Naive B cell (primary cell): ENCODE measurements around the gene SMARCC1. TPM values are rescaled to one million over a fixed set of nuclear protein-coding genes. Genes with fewer than 3 reads are reported as not detected.
"Not testable (repeated sequence)": the region's sequence is repeated elsewhere in the genome, so short reads cannot be mapped to it uniquely, and the experiment has no call there.

Experiments used
- ATAC-seq, 2 donors: fragments of 150-1000 bp; cut with Tn5 transposase; 2 replicates each; pipeline ENCODE4 v1.10.0; 2021; ENCODE audit warnings: low read depth in 2 of 2, mild to moderate bottlenecking in 2 of 2, moderate library complexity in 2 of 2
- DNase-seq: peaks from one replicate; pipeline ENCODE4 v3.0.0; 2022
- H3K27ac Mint-ChIP-seq, 6 donors: one replicate each; pipeline ENCODE4 v1.8.0; 2020 to 2022; ENCODE audit warnings: mild to moderate bottlenecking in 6 of 6, mixed read lengths in 6 of 6, moderate library complexity in 5 of 6, inconsistent platforms in 2 of 6
- H3K27me3 Mint-ChIP-seq, 3 donors: one replicate each; pipeline ENCODE4 v1.8.0; 2021 to 2022; ENCODE audit warnings: mixed read lengths in 3 of 3, mild to moderate bottlenecking in 1 of 3
- H3K36me3 Mint-ChIP-seq, 2 donors: one replicate each; pipeline ENCODE4 v1.8.0; 2020 to 2022; ENCODE audit warnings: mixed read lengths in 2 of 2, inconsistent platforms in 1 of 2, mild to moderate bottlenecking in 1 of 2
- H3K4me1 Mint-ChIP-seq, 3 donors: one replicate each; pipeline ENCODE4 v1.8.0; 2020 to 2022; ENCODE audit warnings: mixed read lengths in 3 of 3, inconsistent platforms in 1 of 3, mild to moderate bottlenecking in 1 of 3, moderate library complexity in 1 of 3
- H3K4me3 Mint-ChIP-seq, 8 donors: one replicate each; pipeline ENCODE4 v1.8.0; 2020 to 2022; ENCODE audit warnings: mild to moderate bottlenecking in 8 of 8, mixed read lengths in 8 of 8, moderate library complexity in 8 of 8, inconsistent platforms in 2 of 8
- H3K9me3 Mint-ChIP-seq, 7 donors: one replicate each; pipeline ENCODE4 v1.8.0; 2020 to 2022; ENCODE audit warnings: mixed read lengths in 7 of 7, mild to moderate bottlenecking in 5 of 7, inconsistent platforms in 2 of 7, moderate library complexity in 1 of 7
- polyA plus RNA-seq, 6 donors: library from polyadenylated mRNA; unstranded; fragments of 300-500 nt; fragmentation: Illumina TruSeq; gene quantifications; one replicate each; pipeline ENCODE4 v1.2.3, GENCODE V29; 2021; ENCODE audit warnings: low read depth in 6 of 6

The SMARCC1 gene
- polyA plus RNA-seq: 10 to 100 TPM; 47.2 to 99.6 (median 73.8) TPM

DNA sequence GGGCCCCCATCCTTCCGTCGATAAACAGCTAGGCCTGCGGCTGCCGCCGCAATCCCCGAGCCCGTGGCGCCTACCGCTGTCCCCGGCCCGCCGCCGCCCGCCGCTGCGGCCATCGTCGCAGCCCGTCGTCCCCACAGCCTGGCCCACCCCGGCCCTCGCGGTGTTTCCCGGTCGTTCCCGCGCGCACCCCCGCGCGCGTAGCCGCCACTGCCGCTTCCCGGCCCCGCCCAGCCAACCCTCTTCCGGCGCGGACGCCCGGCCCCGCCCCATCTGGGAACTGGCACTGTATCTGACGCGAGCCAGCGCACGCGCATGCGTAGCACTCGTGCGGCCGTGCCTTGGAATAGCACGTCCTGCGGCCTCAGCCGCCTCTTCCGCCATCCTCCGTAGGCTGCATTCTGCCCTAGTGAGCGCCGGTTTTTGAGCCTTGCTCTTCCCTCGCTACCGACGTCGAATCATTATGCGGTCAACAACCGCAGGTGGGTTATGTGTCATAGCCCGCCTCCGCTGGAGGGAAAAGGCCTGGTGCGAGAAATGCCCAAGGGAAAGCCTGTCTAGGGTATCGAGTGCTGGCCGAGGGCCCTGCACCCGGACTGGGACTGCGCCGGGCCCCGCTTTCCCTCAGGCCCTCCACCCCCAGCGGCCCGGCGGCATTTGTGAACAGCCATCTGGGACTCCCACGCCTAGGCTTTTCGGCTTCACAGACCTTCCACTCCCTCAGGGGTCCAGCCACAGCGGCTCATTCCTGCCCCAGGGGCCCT, at the start of gene SMARCC1:
Gene SMARCC1, minus strand, starts transcription at position 209 of the 761 bp plus-strand sequence. Its CDS starts 96 bp downstream, at position 113.
- H3K27me3 Mint-ChIP-seq: no peaks in the 10 kb centered on the region
- H3K9me3 Mint-ChIP-seq: no peaks in the 10 kb centered on the region
- ATAC-seq (peak; percentile 83 to 87), DNase-seq (peak; percentile 97)
- peak within 1 kb of the TSS; percentile 94 to 98 (median 97) for H3K27ac Mint-ChIP-seq
- peak within 1 kb of the TSS; percentile 93 to 100 (median 96) for H3K4me3 Mint-ChIP-seq
- peaks cover 19 to 36% (median 29%) of the 10 kb centered on the region in 3 donors for H3K4me1 Mint-ChIP-seq
- H3K36me3 Mint-ChIP-seq: no peaks in the 10 kb centered on the region

GRCh38 chr3:47829482-47829881, 47.8 kb upstream of the SMARCC1 start:
- H3K4me3 Mint-ChIP-seq: peak overlapping the region in 1 of 8 donors; percentile 77
- peaks cover 21 to 22% of the 10 kb centered on the region in 2 donors for H3K36me3 Mint-ChIP-seq
- not testable (repeated sequence) for H3K27ac Mint-ChIP-seq, H3K27me3 Mint-ChIP-seq, H3K9me3 Mint-ChIP-seq, ATAC-seq, DNase-seq
- H3K4me1 Mint-ChIP-seq: peaks cover 20 to 41% (median 33%) of the 10 kb centered on the region in 3 donors

- peak overlapping the region; percentile 85 to 95 (median 90) for H3K4me3 Mint-ChIP-seq
Observed at GRCh38 chr3:47825590-47825989, 43.9 kb upstream of the SMARCC1 start.

DNA sequence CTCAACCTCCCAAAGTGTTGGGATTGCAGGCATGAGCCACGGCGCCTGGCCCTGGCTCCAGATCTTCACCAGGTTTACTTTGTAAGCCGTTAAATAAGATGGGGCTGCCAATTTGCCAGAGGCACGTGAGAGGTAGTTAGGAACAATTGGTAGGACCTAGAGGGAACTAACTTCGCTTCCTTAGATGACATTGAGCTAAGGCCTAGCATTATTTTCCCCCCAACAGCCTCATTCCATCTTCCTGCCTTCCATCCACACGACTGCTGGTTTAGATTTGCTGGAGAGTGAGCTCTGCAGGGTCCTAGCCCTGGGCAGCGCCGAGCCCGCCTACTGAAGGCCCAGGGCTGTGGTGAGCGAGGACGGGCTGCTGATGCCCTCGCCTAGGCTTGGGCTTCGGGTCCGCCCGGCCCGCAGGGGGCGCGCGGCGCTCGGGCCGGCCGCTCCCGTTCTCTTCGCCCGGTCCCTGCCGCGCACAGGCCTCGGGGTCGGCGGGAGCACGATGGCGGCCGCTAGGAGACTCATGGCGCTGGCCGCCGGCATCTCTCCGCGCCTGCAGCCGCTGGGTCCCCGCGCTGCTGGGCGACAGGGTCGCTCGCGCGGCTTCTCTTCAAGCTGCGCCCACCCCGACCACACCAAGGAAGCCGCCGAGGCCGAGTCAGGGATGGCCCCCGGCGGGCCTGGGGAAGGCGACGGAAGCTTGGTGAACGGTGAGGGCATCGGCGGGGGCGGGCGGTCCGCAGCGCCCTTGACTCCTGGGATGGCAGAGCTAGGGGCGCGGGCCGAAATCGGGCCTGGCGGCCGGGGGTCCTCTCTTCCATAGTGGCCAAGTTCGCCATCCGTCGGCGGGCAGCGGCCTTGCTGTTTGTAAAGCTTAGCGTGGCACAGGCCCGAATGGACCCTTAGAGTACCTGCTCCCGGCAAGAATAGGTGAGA, 43.1 kb upstream of the SMARCC1 start:
- H3K4me3 Mint-ChIP-seq: peak overlapping the region; percentile 85 to 95 (median 90)
- H3K36me3 Mint-ChIP-seq: peaks cover 0 to 5% of the 10 kb centered on the region in 2 donors
- H3K4me1 Mint-ChIP-seq: peaks cover 17 to 39% (median 38%) of the 10 kb centered on the region in 3 donors
- no peaks in the 10 kb centered on the region for H3K9me3 Mint-ChIP-seq
- H3K27me3 Mint-ChIP-seq: no peaks in the 10 kb centered on the region
- DNase-seq (peak; percentile 83), ATAC-seq (peak; percentile 99)
- H3K27ac Mint-ChIP-seq: peak overlapping the region; percentile 67 to 91 (median 86)

More at GRCh38 chr3:47825590-47825989, 43.9 kb upstream of the SMARCC1 start:
- no peaks in the 10 kb centered on the region for H3K27me3 Mint-ChIP-seq
- DNase-seq (no peak), ATAC-seq (no peak)
- peaks cover 17 to 40% (median 38%) of the 10 kb centered on the region in 3 donors for H3K4me1 Mint-ChIP-seq
- peak overlapping the region in 5 of 6 donors; percentile 14 to 91 (median 88) for H3K27ac Mint-ChIP-seq
- H3K36me3 Mint-ChIP-seq: peaks cover 2 to 5% of the 10 kb centered on the region in 2 donors
- H3K9me3 Mint-ChIP-seq: no peaks in the 10 kb centered on the region

GRCh38 chr3:47817609-47818008, 35.9 kb upstream of the SMARCC1 start:
- Mint-ChIP-seq H3K27me3 (no peaks in the 10 kb centered on the region), H3K36me3 (no peaks in the 10 kb centered on the region), H3K4me3 (no peak overlapping the region), H3K9me3 (no peaks in the 10 kb centered on the region), H3K4me1 (no peaks in the 10 kb centered on the region), H3K27ac (no peak overlapping the region)
- DNase-seq (no peak), ATAC-seq (no peak)

- no peaks in the 10 kb centered on the region for H3K27me3 Mint-ChIP-seq
- no peaks in the 10 kb centered on the region for H3K4me1 Mint-ChIP-seq
- no peak for DNase-seq
- H3K9me3 Mint-ChIP-seq: no peaks in the 10 kb centered on the region
- H3K27ac Mint-ChIP-seq: peak overlapping the region in 2 of 6 donors; percentile 15 to 47
- no peak overlapping the region for H3K4me3 Mint-ChIP-seq
- ATAC-seq: no peak
- H3K36me3 Mint-ChIP-seq: peaks cover 6 to 11% of the 10 kb centered on the region in 2 donors
Observed at GRCh38 chr3:47813551-47814177, 32.0 kb upstream of the SMARCC1 start.

- Mint-ChIP-seq H3K27ac (no peak overlapping the region), H3K4me3 (peak overlapping the region in 7 of 8 donors; percentile 22 to 95 (median 91)), H3K27me3 (no peaks in the 10 kb centered on the region), H3K4me1 (peaks cover 4 to 17% (median 10%) of the 10 kb centered on the region in 3 donors), H3K36me3 (no peaks in the 10 kb centered on the region), H3K9me3 (no peaks in the 10 kb centered on the region)
- ATAC-seq (no peak), DNase-seq (no peak)
Observed at GRCh38 chr3:47804577-47804976, 22.9 kb upstream of the SMARCC1 start.

DNA sequence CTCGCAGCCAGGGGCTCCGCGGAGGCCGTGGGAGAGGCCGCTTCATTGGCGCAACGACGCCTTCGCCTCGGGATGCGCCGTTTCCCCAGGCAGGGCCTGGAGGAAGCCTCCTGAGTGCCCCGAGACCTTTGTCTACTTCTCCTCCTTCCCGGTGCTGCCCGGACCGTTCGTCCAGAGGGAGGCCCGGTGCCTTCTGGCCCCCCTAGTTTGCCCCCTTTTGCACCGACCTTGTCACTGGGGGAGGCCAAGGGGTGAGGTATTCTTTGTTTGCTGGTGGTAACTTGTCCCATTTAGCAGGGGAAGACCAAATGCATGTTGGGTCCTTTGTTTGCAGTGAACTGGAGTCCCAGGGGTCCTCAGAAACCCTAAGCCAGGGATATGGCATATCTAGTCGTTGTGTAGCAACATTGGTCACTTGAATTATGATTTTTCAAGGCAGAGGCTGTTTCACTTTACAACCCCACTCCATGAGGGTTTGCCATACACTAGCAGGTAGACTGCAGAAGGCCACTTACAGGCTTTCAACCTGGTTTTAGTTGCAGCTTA, 21.9 kb upstream of the SMARCC1 start:
- H3K27ac Mint-ChIP-seq: peak overlapping the region; percentile 85 to 95 (median 92)
- H3K4me1 Mint-ChIP-seq: peaks cover 4 to 17% (median 10%) of the 10 kb centered on the region in 3 donors
- H3K36me3 Mint-ChIP-seq: no peaks in the 10 kb centered on the region
- ATAC-seq (no peak), DNase-seq (no peak)
- H3K9me3 Mint-ChIP-seq: no peaks in the 10 kb centered on the region
- H3K4me3 Mint-ChIP-seq: peak overlapping the region; percentile 91 to 97 (median 94)
- no peaks in the 10 kb centered on the region for H3K27me3 Mint-ChIP-seq

DNA sequence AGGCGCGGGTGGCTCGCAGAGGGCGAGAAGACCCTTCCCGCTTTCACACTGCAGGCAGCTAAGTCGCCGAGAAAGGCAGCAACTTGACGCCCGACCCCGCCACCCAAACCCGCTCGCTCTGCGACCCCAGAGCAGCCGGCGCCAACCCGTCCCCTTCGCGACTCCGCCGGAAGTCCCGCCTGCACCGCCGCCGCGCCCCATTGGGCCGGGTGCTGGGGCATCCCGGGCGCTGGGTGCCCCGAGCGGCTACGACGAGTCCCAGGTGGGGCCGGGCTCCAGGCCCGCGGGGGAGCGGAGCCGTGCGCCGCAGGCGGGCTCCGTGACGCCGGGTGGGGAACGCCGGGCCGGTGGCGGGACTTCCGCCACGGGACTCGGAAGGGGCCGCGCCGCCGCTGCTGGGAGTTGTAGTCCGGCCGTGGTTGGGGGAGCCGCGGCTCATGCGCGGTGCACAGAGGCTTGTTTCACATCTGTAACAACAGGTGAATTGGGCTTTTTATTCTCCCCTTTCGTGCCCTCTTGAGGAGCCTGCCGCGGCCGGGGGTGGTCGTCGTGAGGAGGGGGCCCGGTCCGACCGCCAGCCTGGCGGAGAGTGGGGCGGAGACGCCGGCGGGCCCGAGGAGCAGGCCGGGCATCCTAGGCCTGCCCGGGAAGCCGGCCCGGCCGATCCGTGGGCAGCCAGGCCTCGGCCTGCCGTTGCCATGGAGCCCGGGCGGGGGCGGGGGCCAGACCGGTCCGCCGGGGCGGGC, 21.2 kb upstream of the SMARCC1 start, which contains the start of gene DHX30:
Gene DHX30, plus strand, starts transcription at position 405 of the 746 bp plus-strand sequence. CDS start 7,546 bp downstream, outside the sequence.
- DNase-seq (peak; percentile 86), ATAC-seq (peak; percentile 92 to 93)
- Mint-ChIP-seq H3K4me3 (peak within 1 kb of the TSS; percentile 91 to 97 (median 94)), H3K36me3 (no peaks in the 10 kb centered on the region), H3K9me3 (no peaks in the 10 kb centered on the region), H3K27ac (peak within 1 kb of the TSS; percentile 86 to 97 (median 94)), H3K4me1 (peaks cover 4 to 17% (median 10%) of the 10 kb centered on the region in 3 donors), H3K27me3 (no peaks in the 10 kb centered on the region)

GRCh38 chr3:47799733-47800132, 18.0 kb upstream of the SMARCC1 start:
- Mint-ChIP-seq H3K27me3 (no peaks in the 10 kb centered on the region), H3K4me1 (peaks cover 4 to 17% (median 10%) of the 10 kb centered on the region in 3 donors), H3K4me3 (peak overlapping the region in 2 of 8 donors; percentile 78 to 95), H3K27ac (no peak overlapping the region), H3K36me3 (no peaks in the 10 kb centered on the region), H3K9me3 (no peaks in the 10 kb centered on the region)
- DNase-seq: no peak
- no peak for ATAC-seq

GRCh38 chr3:47794544-47794943, 12.9 kb upstream of the SMARCC1 start:
- no peaks in the 10 kb centered on the region for H3K4me1 Mint-ChIP-seq
- DNase-seq (no peak), ATAC-seq (no peak)
- H3K9me3 Mint-ChIP-seq: peaks cover 0 to 3% (median 0%) of the 10 kb centered on the region in 7 donors
- H3K4me3 Mint-ChIP-seq: no peak overlapping the region
- H3K27me3 Mint-ChIP-seq: no peaks in the 10 kb centered on the region
- H3K36me3 Mint-ChIP-seq: no peaks in the 10 kb centered on the region
- peak overlapping the region in 1 of 6 donors; percentile 72 for H3K27ac Mint-ChIP-seq

DNA sequence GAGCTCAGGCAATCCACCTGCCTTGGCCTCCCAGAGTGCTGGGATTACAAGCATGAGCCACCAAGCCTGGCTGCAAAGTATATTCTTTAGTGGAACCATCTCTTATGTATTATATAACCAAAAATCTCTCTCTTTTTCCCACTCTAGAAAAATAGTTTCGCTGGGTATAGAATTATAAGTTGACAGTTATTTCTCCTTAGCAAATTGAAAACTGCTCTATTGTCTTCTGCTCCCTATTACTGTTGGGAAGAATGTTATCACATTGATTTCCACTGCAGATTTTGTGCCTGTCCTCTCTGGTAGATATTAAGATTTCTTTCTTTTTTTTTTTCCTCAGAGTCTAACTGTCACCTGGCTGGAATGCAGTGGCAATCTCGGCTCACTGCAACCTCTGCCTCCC, 11.0 kb upstream of the SMARCC1 start:
- H3K36me3 Mint-ChIP-seq: no peaks in the 10 kb centered on the region
- ATAC-seq (no peak), DNase-seq (no peak)
- peaks cover 0 to 16% (median 5%) of the 10 kb centered on the region in 3 donors for H3K4me1 Mint-ChIP-seq
- no peak overlapping the region for H3K27ac Mint-ChIP-seq
- H3K4me3 Mint-ChIP-seq: peak overlapping the region in 1 of 8 donors; percentile 30
- H3K27me3 Mint-ChIP-seq: no peaks in the 10 kb centered on the region
- peaks cover 0 to 3% (median 0%) of the 10 kb centered on the region in 7 donors for H3K9me3 Mint-ChIP-seq
